NB4 (cell line): ENCODE data around the gene SIGLEC5.

ENCODE experiments used
- POLR2A ChIP-seq: IDR thresholded peaks from 2 replicates; pipeline ENCODE4 v1.6.1; 2011; ENCODE audit warnings: mild to moderate bottlenecking; ENCODE audit not compliant: insufficient read length; ENCODE audit errors: extremely low read depth
- TF ChIP-seq, protein P1 (sequence below): IDR thresholded peaks from one replicate; pipeline ENCODE4 v1.5.1; 2012; ENCODE audit warnings: low read depth, low read length
- TF ChIP-seq, protein P2 (sequence below): IDR thresholded peaks from 2 replicates; pipeline ENCODE4 v1.6.1; 2011; ENCODE audit warnings: low read depth, low read length

DNA sequence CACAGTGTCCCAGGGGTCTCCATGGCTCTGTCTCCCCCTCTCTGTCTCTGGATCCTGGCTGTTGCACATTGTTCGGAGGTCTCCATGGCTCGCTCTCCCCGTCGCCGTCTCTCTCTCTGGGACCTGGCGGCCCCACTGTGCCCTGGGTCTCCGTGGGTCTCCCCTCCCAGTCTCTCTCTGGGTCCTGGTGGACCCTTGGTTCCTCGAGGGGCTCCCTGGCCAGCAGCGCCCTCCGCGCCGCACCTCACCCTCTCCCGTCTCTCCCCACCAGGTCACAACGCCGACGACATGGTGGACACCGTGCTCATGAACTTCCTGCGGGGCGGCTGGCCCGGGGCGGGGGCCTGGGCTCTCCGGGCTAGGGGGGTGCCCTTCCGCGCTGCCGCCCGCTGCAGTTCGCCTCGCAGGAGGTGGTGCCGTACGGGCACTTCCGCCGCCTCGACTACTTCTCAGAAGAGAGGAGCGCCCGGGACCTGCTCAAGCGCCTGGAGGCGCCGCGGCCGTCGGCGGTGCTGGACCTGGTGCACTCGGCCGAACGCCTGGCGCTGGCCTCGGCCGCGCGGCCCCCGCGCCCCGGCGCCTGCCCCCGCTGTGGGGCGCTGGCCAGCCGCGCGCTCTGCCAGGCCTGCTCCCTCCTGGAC, 29.1 kb downstream of the SIGLEC5 start:
- TF ChIP-seq, protein P1, sequence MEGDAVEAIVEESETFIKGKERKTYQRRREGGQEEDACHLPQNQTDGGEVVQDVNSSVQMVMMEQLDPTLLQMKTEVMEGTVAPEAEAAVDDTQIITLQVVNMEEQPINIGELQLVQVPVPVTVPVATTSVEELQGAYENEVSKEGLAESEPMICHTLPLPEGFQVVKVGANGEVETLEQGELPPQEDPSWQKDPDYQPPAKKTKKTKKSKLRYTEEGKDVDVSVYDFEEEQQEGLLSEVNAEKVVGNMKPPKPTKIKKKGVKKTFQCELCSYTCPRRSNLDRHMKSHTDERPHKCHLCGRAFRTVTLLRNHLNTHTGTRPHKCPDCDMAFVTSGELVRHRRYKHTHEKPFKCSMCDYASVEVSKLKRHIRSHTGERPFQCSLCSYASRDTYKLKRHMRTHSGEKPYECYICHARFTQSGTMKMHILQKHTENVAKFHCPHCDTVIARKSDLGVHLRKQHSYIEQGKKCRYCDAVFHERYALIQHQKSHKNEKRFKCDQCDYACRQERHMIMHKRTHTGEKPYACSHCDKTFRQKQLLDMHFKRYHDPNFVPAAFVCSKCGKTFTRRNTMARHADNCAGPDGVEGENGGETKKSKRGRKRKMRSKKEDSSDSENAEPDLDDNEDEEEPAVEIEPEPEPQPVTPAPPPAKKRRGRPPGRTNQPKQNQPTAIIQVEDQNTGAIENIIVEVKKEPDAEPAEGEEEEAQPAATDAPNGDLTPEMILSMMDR, result no peak
- TF ChIP-seq POLR2A, result no peak
- TF ChIP-seq, protein P2, sequence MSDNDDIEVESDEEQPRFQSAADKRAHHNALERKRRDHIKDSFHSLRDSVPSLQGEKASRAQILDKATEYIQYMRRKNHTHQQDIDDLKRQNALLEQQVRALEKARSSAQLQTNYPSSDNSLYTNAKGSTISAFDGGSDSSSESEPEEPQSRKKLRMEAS, result no peak
